B cell (primary cell): ENCODE results near the gene VCPKMT. TPM values are rescaled to one million over a fixed set of nuclear protein-coding genes. Genes with fewer than 3 reads are reported as not detected.

ENCODE experiments used
- ATAC-seq: fragments of 200-7000 bp; cut with Tn5 transposase; one replicate; pipeline ENCODE4 v1.10.0; 2021; ENCODE audit warnings: low read depth, mild to moderate bottlenecking, moderate number of reproducible peaks, moderate library complexity
- CTCF ChIA-PET: fragments of 350-600 bp; sonication (Branson Sonifier 250); formaldehyde crosslinking; loops from one replicate; lab custom pipeline; 2021; ENCODE audit warnings: antibody characterized with exemption, inconsistent platforms; lab: Charles Lee
- POLR2A ChIA-PET: fragments of 350-600 bp; sonication (Branson Sonifier 250); formaldehyde crosslinking; loops from one replicate; lab custom pipeline; 2021; ENCODE audit warnings: antibody characterized with exemption; lab: Charles Lee
- DNase-seq: peaks from one replicate; pipeline ENCODE4 v3.0.0; 2013
- H2AFZ ChIP-seq: 2 replicates; pipeline ENCODE4 v1.6.1; 2012; ENCODE audit warnings: mild to moderate bottlenecking, low read depth, low read length; ENCODE audit not compliant: insufficient read depth, poor library complexity, severe bottlenecking
- H3K27ac ChIP-seq, 2 donors: 1 replicate in 1 of 2; 2 replicates in 1 of 2; pipeline ENCODE4 v1.5.1; 2012 to 2013; ENCODE audit warnings: low read length in 2 of 2, mild to moderate bottlenecking in 2 of 2, moderate library complexity in 1 of 2
- H3K27me3 ChIP-seq, 4 experiments: fragments of 200-600 bp in 1 of 4; sonication (generic) in 1 of 4; replicated peaks in 1 of 4; 1 replicate in 2 of 4; 2 replicates in 2 of 4; pipeline versions ENCODE4 v1.6.1 to v1.7.0; 2013 to 2016; ENCODE audit warnings: low read length in 3 of 4, mild to moderate bottlenecking in 2 of 4, mixed read lengths in 1 of 4, moderate library complexity in 1 of 4; ENCODE audit not compliant: insufficient read depth in 4 of 4, control insufficient read depth in 3 of 4; ENCODE audit errors: control extremely low read depth in 1 of 4
- H3K36me3 ChIP-seq, 2 experiments: replicated peaks in 1 of 2; 1 replicate in 1 of 2; 2 replicates in 1 of 2; pipeline versions ENCODE4 v1.6.1 to v1.7.1; 2013; ENCODE audit warnings: low read length in 1 of 2; ENCODE audit not compliant: insufficient read depth in 2 of 2, control insufficient read depth in 1 of 2; ENCODE audit errors: control extremely low read depth in 1 of 2, extremely low read depth in 1 of 2
- H3K4me1 ChIP-seq, 2 donors: fragments of 200-600 bp in 1 of 2; sonication (generic) in 1 of 2; 1 replicate in 1 of 2; 2 replicates in 1 of 2; pipeline versions ENCODE4 v1.5.1 to v1.6.1; 2013 to 2017; ENCODE audit warnings: low read length in 2 of 2; ENCODE audit not compliant: control insufficient read depth in 2 of 2, insufficient read depth in 2 of 2
- H3K4me2 ChIP-seq: replicated peaks from 2 replicates; pipeline ENCODE3; 2012; ENCODE audit warnings: mild to moderate bottlenecking, low read depth, low read length; ENCODE audit not compliant: poor library complexity, severe bottlenecking
- H3K4me3 ChIP-seq, 5 experiments: fragments of 200-600 bp in 1 of 5; sonication (generic) in 1 of 5; 1 replicate in 3 of 5; 2 replicates in 2 of 5; pipeline versions ENCODE4 v1.5.1 to v1.7.0; 2011 to 2016; ENCODE audit warnings: low read length in 4 of 5, mild to moderate bottlenecking in 4 of 5, low read depth in 2 of 5, control low read depth in 1 of 5, moderate library complexity in 1 of 5; ENCODE audit not compliant: insufficient read depth in 1 of 5; ENCODE audit errors: control extremely low read depth in 1 of 5, extremely low read depth in 1 of 5
- H3K79me2 ChIP-seq: fragments of 200-600 bp; sonication (generic); one replicate; pipeline ENCODE4 v1.6.0; 2016; ENCODE audit warnings: low read length; ENCODE audit not compliant: control insufficient read depth, insufficient read depth
- H3K9ac ChIP-seq: fragments of 200-600 bp; sonication (generic); 2 replicates; pipeline ENCODE4 v1.6.1; 2017; ENCODE audit warnings: mild to moderate bottlenecking, low read length, moderate library complexity
- H3K9me3 ChIP-seq, 3 donors: one replicate each; pipeline versions ENCODE4 v1.6.1 to v1.7.1; 2013; ENCODE audit warnings: low read length in 2 of 3; ENCODE audit not compliant: control insufficient read depth in 2 of 3, insufficient read depth in 1 of 3; ENCODE audit errors: control extremely low read depth in 1 of 3
- H4K20me1 ChIP-seq: 2 replicates; pipeline ENCODE4 v1.6.0; 2012; ENCODE audit warnings: mild to moderate bottlenecking, low read length; ENCODE audit not compliant: insufficient read depth, control insufficient read depth, poor library complexity, severe bottlenecking
- H3K27ac Mint-ChIP-seq: one replicate; pipeline ENCODE4 v1.8.0; 2021; ENCODE audit warnings: mixed read lengths
- H3K27me3 Mint-ChIP-seq: one replicate; pipeline ENCODE4 v1.8.0; 2021; ENCODE audit warnings: mixed read lengths
- H3K4me1 Mint-ChIP-seq: one replicate; pipeline ENCODE4 v1.8.0; 2021; ENCODE audit warnings: mixed read lengths
- H3K4me3 Mint-ChIP-seq: one replicate; pipeline ENCODE4 v1.8.0; 2021; ENCODE audit warnings: mixed read lengths
- H3K9me3 Mint-ChIP-seq: one replicate; pipeline ENCODE4 v1.8.0; 2022; ENCODE audit warnings: mixed read lengths; ENCODE audit not compliant: insufficient read depth
- EZH2 ChIP-seq: IDR thresholded peaks from 2 replicates; pipeline ENCODE4 v1.6.1; 2012; ENCODE audit warnings: borderline replicate concordance, low read depth, mild to moderate bottlenecking, moderate library complexity, low read length; ENCODE audit not compliant: insufficient read depth, poor library complexity, severe bottlenecking
- WGBS: methylation state at CpG from one replicate; pipeline ENCODE4 v1.1.5; 2013; ENCODE audit warnings: missing lambda C conversion rate; ENCODE audit not compliant: insufficient coverage; 5-methylcytosine and 5-hydroxymethylcytosine counted together
- intact Hi-C: fragments of 100-400 bp; cut with micrococcal nuclease; formaldehyde crosslinking; loops from one replicate; pipeline ENCODE4 v1.10.0; 2022
- polyA plus RNA-seq: library from polyadenylated mRNA; depleted of rRNA; stranded (reverse); fragments of >200 nt; gene quantifications from 2 replicates; pipeline ENCODE4 v1.2.3, GENCODE V29; 2012
- total RNA-seq, 2 donors: library from RNA; stranded (reverse); fragments of 120-200 nt in 1 of 2; gene quantifications; 1 replicate in 1 of 2; 2 replicates in 1 of 2; pipeline versions ENCODE4 v1.2.3 to v1.2.4, GENCODE V29; 2013 to 2022
- TF ChIP-seq, protein P1 (sequence below): fragments of 200-600 bp; IDR thresholded peaks from one replicate; pipeline ENCODE4 v1.8.0; 2022; ENCODE audit warnings: antibody characterized with exemption, mild to moderate bottlenecking

VCPKMT gene
- total and polyA plus RNA-seq, 2 donors (not counting 1 experiment from before 2014, with no cell fraction given) = 27.1 to 40.3 TPM

DNA sequence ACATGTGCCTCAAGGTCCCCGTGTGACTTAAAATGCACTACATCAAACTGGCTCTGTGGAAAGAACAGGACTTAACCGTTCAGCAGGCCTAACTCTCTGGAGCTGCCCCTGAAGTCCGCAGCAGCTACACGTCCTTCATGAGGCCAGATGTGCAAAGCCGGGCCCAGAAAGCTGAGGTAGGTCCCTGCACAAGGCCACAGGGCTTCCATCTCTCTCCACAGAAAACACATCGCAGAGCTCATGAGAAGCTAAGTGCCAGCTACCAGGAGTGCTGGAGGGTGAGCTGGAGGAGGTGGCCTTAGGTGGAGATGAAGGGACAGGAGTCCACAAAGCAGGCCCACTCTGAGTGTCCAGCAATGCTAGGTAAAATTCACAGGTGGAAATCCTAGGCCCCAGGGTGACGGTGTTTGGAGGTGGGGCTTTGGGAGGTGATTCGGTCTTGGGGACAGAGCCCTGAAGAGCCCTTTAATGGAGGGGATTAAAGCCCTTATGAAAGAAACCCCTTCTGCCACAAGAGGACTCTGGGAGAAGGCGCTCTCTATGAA, 52.4 kb downstream of the VCPKMT start:
- H3K4me2 ChIP-seq = peak overlapping the region; percentile 72
- no peaks in the 10 kb centered on the region for H3K27me3 ChIP-seq
- Mint-ChIP-seq H3K27me3 (no peaks in the 10 kb centered on the region), H3K9me3 (no peaks in the 10 kb centered on the region), H3K4me1 (peaks cover 84% of the 10 kb centered on the region), H3K27ac (peak overlapping the region; percentile 100), H3K4me3 (peak overlapping the region; percentile 27)
- H3K9me3 ChIP-seq = no peaks in the 10 kb centered on the region
- CTCF ChIA-PET = interaction anchor here (0.8 to 6.5 kb wide), 9 partner anchors 18 to 210 kb away, joined by 3 to 89 read pairs (median 4); no protein-coding TSS in a partner anchor
- H3K27ac ChIP-seq = peak overlapping the region; percentile 92 to 96
- H3K36me3 ChIP-seq = peaks cover 0 to 4% of the 10 kb centered on the region in 2 experiments
- no peak overlapping the region for H3K4me3 ChIP-seq
- DNase-seq = no peak
- no peaks in the 10 kb centered on the region for H4K20me1 ChIP-seq
- TF ChIP-seq EZH2 = no peak
- TF ChIP-seq, protein P1, sequence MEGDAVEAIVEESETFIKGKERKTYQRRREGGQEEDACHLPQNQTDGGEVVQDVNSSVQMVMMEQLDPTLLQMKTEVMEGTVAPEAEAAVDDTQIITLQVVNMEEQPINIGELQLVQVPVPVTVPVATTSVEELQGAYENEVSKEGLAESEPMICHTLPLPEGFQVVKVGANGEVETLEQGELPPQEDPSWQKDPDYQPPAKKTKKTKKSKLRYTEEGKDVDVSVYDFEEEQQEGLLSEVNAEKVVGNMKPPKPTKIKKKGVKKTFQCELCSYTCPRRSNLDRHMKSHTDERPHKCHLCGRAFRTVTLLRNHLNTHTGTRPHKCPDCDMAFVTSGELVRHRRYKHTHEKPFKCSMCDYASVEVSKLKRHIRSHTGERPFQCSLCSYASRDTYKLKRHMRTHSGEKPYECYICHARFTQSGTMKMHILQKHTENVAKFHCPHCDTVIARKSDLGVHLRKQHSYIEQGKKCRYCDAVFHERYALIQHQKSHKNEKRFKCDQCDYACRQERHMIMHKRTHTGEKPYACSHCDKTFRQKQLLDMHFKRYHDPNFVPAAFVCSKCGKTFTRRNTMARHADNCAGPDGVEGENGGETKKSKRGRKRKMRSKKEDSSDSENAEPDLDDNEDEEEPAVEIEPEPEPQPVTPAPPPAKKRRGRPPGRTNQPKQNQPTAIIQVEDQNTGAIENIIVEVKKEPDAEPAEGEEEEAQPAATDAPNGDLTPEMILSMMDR = no peak
- WGBS = 100% methylated on average over 4 of the region's 9 CpGs
- H3K9ac ChIP-seq = no peak overlapping the region
- H2AFZ ChIP-seq = no peak overlapping the region
- POLR2A ChIA-PET = interaction anchor here (0.6 to 5.2 kb wide), 5 partner anchors 19 to 196 kb away, joined by 3 to 44 read pairs (median 4); no protein-coding TSS in a partner anchor
- no peak for ATAC-seq
- H3K79me2 ChIP-seq = peaks cover 70% of the 10 kb centered on the region
- intact Hi-C loops = loop anchor here (10.0 kb wide), 1 partner anchor 1781 kb away; no protein-coding TSS in a partner anchor
- peaks cover 65 to 71% of the 10 kb centered on the region in 2 donors for H3K4me1 ChIP-seq
